GM18868 (cell line): Measurements from ENCODE around the gene THSD4.

ENCODE experiments used
- ATAC-seq: cut with Tn5 transposase; IDR thresholded peaks from one replicate; pipeline ENCODE4 v1.9.1; 2021; ENCODE audit warnings: mild to moderate bottlenecking, moderate library complexity; ENCODE audit not compliant: unreplicated experiment

Gene THSD4

DNA sequence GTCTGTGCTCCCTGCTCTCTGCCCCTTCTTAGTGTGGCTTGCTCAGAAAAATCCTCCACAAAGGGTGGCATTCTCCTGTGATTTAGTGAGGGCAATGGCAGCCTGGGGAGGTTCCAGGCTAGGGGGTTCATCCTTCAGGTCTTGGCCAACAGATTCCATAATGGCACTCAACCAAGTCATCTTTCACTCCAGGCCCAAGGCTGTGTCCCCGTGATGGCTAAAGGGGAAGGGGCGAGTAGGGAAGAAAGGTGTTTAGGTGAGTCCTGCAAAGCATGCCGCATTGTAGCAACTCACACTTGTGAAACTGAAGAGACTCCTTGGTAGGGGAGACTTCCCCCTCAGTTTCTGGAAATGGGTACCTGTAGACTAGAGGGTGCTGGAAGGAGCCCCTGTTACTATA, 105.6 kb downstream of the THSD4 start:
- no peak for ATAC-seq

DNA sequence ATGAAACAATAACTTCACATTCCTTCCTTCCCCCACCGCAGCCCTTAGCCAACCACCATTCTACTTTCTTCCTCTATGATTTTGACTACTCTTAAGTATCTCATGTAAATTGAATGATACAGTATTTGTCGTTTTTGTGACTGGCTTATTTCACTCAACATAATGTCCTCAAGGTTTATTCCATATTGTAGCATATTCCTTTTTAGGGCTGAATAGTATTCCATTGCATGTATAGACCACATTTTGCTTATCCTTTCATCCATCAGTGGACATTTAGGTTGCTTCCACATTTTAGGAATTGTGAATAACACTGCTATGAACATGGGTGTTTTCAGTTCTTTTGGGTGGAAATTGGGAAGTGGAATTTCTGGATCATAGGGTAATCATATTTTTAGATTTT, 106.1 kb downstream of the THSD4 start:
- ATAC-seq, result no peak

DNA sequence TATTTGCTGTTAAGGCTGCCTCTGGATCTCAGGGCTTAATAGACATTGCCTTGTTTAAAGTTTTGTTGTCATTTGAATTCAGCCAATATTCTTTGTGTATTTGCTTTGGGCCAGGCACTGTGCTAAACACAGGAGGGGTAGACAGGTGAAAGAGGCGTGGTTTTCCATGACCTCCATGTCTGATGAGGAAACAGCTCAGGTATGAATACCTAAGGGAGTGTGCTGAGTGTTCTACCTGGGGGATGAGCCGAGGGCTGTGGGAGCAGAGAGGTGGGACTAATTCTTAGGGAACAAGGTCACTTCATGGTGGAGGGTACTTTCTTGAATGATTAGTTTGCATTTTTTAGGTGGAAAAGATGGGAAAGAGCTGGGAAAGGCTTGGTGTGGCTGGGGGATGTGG, 108.2 kb downstream of the THSD4 start:
- ATAC-seq, result no peak

DNA sequence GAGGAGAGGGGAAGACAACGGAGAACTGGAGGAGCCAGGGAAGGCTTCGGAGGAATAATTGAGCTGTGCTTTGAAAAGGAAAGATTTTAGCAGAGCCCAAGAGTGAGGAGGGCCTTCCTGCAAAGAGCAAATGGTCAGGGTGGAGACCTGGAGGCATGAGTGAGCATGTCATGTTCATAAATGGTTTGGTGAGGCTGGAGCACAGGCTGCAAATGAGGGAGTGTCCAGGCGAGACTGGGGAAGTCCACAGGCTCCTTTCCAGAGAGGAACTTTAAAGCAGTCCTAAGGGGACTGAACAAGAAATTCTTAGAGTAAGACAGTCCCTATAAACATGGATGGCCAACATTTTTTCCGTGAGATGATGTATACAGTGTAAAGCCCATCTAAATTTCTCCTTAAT, 108.8 kb downstream of the THSD4 start:
- ATAC-seq, result no peak

DNA sequence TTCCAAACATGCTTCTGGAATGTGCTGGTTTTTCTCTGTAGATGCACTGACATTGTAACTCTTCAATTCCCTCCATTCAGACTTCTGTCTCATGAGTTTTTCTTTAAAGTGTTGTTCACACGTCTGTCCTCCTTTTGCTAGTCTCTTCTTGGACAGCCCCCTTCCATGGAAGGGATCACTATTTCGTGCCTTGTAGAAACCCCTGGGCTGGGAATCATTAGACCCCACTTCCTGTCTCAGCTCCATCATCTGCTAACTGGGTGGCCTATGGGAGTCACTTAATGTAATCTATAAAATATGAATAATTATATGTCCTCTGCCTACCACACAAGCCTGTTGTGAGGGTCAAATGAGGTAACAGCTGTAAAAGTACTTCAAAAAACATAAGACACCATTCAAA, 110.6 kb downstream of the THSD4 start:
- no peak for ATAC-seq

DNA sequence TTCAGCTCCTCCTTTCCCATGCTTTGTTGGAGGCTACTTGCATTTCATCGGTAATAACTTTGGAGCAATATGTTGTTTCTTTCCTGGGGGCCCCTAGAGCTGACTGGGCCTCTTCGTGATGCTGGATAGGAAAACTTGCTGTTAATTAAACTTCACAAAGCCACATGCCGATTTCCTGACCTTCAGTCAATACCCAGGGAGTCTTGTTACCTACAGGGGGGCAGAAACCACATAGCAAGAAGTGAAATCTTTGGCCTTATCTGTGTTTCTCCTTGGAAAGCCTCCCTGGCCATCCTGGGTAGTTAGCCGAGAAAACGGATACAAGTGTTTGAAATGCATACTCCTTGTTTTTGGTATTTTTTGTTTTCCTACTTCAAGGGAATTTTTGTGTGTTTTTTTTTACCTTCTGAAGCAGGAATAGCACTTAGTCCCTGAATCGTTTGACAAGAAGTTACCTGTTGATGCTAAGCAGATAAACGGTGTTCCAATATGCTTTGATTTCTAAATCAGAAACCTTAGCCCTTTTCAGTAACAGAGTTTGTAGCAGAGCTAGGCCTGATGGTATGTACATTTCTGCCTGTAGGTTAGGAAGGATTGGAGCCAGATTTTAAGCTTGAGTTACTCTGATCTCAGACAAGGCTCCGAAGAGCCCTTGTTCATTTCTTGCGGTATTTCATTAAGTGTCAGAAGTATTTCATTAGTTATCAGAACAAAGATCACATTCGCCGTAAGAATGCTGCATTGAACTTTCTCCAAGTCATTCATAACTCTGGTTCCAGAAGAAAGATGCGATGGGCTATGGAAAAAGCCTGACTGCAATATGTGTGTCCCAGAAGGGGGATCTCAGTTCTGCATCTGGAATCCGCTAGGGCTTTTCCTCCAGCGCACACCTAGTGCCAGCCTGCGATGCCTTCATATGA, 111.5 kb downstream of the THSD4 start:
- ATAC-seq, result no peak

DNA sequence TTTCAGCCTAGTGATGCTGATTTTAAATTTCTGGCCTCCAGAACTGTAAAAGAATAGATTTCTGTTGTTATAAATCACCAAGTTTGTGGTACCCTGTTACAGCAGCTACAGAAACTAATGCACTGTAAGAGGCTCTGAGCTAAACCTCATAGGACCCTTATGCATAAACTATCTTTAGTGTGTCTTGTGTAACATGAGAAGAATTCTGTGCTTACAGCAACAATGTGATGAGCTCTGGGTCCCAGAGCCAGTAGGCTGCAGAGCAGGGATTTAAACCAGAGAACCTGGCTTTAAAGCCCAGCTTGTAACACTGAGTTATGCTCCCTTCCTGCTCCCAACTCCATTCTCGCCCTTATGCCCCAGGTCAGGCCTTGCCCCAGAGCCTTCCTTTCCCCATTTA, 113.1 kb downstream of the THSD4 start:
- no peak for ATAC-seq

DNA sequence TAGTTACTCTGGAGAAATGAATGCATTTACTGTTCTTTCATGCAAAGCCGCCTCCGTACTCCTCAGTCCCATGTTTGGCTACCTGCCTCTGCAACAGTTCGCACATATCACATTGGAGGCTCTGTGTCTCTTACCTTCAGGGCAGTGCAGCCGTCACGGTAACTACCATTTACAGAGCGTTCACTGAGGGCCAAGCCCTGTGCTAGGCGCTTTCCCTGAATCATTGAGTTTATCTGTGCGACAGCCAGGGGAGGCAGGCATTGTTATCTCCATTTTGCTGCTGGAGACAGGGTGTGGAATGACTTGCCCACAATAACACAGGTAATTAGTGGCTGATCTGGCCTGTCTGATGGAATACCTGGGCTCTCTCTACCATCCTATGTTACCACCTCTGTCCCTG, 115.0 kb downstream of the THSD4 start:
- no peak for ATAC-seq

DNA sequence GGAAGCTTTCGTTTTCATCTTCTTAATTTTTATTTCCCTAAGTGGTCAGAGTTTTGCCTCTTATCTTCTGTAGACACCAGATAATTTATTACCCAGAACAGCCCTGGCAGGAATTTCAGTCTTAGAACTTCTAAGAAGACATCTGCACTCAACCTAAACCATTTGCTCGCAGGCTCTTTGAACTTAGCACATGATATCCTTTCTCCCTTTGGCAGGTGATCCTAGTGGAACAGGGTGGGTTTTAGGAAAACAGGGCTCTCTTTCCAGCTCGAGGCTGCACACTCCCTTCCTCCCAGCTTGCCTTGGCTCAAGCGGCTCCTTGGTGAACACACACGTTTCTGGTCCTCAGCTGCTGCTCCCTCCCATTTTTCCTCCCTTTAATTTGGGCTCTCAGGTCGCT, 116.5 kb downstream of the THSD4 start:
- ATAC-seq, result no peak

DNA sequence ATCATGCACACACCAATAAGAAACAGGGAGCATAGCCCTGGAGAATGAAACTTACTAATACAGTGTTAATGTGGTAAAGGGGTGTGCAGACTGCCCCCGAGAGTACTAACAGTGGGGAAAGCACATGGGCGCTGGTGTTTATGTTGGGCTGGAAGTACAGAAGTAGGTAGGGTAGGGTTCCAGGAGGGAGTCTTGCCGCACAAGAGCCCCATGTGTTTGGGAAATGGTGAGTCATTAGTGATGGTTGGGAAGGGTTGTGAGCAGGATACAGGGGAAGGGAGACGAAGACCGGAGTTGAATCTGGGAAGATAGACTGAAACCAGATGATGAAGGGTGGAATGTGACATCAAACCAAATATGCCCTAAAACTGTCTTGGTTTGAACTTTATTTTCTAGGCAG, 117.1 kb downstream of the THSD4 start:
- ATAC-seq, result no peak

DNA sequence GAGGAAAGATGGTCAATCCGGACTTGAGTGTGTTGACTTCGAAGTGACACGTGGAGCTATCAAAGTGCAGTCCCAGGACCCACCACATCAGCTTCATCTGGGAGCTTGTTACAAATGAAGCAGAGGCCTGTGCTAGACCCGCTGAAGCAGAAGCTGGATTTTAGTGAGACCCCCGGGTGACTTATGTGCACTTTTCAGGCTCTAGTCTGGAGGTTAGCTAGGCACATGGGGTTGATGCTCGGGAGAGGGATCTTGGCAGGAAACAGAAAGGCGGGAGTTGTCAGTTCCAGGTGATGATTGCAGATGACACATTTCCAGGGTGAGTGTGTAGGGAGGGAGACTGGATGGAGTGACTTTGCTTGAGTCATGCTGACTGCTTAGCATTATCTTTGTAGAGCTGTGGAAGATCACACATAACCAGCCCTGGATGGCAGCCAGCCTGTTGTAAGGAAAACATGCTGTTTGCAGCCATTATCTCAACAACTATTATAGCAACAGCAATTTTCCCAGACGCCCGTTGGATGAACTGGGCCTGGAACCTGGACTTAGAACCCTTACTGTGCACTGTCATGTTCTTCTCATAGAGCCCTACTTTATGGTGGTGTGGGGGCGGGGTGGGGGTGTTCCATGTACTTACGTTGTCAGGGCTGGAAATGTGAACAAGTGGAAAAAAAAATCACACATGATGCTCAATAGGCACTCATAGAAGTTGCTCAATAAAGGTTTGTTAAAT, 122.4 kb downstream of the THSD4 start:
- no peak for ATAC-seq

DNA sequence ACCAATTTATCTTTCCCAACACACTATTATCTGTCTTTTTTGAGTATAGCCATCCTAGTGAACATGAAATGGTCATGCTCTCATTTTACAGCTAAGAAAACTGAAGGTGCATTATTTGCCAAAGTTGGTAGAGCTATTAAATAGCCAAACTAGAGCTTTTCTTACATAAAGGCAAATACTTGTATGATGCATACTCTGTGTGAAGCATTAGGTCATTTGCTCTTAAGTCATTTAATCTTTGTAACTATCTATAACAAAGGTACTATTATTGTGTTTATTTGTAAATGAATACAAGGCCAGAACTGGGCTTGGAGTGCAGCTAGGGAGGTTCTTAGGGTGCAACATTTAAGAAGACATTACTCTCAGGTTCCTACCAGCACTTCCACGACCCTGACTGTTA, 123.7 kb downstream of the THSD4 start:
- ATAC-seq, result no peak

DNA sequence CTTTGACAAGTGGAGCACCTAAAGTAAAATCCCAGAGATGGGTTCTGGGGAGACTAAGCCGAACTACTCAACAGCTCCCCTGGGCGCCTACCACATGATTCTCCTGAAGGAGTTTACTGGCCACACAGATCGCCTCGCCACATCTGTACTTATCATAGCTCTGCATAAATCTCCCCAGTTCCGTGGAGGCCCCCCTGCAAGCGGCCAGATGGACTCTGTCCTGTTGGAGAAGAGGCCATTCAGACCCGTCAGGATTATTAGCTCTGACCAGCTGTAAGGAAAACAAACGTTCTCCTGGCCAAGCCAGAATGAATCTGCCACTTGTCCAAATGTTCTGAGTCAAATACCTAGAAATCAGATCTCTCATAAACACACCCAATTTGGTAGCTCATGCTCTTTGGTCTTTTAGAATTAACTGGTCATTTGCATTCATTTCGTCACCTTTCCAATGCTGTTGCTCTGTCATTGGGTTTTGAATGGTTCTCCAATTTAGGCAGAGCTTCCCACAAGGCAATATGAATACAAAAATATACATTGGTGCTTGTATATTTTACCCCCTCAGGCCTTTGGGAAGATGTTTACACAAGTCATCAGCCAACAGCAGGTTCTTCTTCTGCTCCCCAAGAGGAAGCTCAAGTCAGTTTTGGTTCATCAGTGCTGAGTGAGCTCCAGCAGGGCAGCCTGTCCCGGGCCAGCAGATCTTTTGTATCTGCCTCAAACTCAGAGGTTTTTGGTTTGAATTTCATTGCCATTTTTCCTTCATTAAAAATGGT, 124.5 kb downstream of the THSD4 start:
- no peak for ATAC-seq

DNA sequence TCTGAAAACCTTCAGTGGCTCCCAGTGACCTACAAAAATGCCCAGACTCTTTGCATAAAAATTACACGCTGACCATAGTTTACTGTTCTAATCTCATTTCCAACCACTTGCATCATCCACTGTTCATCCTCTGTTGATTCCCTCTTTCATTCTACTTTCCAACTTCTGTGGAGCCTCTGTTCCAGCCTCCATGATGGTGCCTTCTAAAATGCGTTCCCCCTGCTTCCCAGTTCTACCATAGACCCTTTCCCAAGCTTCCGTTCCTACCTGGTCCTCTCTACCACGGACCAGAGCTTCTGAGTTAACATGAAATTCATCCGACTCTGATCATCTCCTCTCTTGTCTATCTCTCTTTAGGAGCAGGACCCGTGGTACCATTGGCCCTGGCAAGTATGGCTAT, 127.0 kb downstream of the THSD4 start:
- ATAC-seq, result no peak

DNA sequence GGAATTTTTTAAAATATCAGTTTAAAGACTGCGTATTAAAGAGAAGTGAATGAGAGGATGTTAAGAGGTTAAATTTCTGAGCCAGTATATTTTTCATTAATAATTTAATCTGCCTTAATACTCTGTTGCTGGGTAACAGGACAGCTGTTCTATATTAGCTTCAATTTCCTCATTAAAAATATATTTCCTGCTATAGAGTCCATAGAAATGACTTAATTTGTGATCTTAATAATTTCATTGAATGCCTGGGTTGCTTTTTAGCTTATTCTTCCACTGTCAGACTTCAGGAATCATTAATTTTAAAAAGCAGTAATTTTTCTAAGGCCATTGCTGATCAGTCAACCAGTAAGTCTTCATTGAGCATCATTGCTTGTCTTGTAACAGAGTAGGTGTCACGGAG, 129.0 kb downstream of the THSD4 start:
- no peak for ATAC-seq

DNA sequence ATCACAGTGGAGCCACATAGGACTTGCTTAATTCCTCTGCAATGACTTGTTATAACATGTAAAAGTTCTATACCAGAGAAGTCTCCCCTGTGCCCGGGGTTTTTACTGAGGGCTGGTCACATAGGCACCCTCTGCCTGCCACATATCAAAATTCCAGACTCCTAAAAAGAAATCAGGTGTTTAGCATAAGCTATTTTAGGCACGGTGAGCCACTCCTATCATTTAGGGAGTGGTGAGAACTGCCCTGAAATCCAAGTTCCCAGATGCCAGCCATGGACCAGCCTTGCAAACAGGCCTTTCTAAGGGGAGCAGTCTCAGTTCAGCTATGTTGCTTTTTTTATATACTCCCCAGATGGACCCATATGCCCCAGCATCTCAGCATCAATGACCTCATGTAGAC, 130.3 kb downstream of the THSD4 start:
- ATAC-seq, result no peak

DNA sequence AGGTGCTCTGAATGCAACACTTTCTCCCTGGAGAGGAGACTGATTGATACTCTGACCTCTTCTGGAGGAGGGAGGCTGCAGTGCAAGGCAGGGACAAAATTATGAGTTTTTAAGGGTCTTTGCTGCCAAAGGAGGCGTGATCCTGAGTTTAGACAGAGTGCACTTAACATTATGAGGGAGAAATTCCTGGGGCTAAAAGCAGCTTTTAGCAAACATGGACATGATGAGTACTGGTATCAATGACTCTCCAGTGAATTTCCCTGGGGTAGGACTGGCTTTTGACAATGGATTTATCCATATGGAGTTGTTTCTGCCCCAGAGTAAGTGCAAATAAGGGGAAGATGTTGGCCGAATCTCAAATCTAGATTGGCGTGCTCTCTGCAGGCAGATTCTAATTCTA, 133.1 kb downstream of the THSD4 start:
- no peak for ATAC-seq

DNA sequence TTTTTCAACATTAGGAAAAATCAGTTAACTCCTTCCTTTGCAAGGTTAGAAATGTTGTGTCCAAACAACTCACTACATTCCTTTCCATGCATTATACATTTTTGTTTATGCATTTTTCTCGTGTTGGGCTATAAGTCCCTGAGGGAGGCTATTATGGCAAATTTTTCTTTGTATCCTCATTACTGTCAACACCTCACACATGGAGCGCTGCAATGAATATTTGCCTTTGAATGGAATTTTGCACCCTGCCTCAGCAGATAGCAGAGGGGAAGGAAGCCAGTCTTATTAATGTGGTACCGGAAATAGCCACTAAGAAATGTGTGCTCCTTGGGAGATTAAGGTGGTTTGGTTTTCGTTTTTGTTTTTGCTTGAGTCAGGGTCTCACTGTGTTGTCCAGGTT, 134.7 kb downstream of the THSD4 start:
- ATAC-seq, result no peak

DNA sequence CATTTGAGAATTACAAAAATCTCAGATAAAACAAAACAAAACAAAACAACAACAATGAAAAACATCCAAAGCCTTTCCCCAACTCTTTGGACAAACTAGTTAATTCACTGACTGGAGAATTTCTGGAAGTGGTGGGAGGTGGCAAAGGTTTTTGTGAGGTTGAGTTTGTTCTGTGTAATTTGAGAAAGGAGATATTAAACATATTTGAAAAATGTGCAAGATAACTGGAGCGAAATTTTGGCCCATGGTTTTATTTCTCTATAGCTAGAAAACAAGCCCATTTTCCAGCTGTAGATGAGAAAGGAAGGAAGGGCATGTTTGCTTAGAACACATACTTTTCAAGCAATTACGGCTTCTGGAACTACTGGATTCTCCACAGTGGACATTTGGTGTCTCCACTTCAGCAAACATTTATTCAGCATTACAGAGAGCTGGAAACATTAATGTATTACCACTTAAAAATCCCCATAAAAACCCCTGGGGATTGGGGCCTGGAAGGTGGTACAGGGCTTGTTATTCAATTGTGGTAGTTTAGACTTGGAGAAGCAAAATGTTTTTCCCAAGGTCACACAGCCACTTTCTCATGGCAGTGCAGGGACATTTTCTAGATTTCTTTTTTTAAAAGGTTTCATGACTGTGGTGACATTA, 135.8 kb downstream of the THSD4 start:
- no peak for ATAC-seq

DNA sequence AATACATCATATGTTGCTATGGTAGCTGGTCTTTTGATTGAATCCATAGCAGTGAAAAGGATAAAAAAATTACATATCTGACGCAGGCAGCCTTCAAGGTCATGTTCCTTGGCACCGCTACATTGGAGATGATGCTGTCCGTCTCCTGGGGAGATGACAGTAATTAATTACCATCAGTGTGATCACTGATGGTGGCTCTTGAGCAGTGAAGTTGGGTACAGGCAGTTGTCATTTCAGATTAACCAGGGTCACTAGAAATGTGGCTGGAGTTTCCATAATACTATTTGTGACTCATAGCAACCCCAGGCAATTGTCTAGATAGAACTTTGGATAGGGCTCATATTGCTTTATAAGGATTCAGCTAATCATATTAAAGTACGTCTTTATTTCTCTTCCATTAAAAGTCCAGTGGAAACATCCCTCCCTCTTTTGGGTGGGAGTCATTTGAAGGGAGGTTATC, 136.3 kb downstream of the THSD4 start:
- no peak for ATAC-seq
